Stimulated activated CD8-positive, alpha-beta memory T cell treated with anti-CD3 and anti-CD28 coated beads, Interleukin-12 subunit alpha, Interleukin-12 subunit beta, amount 100 ng/mL, for 4 hours (primary cell): Measurements from ENCODE around the gene ARHGAP33.

Source experiments
- DNase-seq: peaks from one replicate; pipeline ENCODE4 v3.0.0-alpha.2; 2020; ENCODE audit warnings: low read depth

ARHGAP33 gene

GRCh38 chr19:35775298-35776101, at the start of gene ARHGAP33:
ARHGAP33 (plus strand) TSS chr19:35775564; CDS start chr19:35775659, 95 bp downstream.
- DNase-seq: peak; percentile 95

- DNase-seq: no peak
Observed at GRCh38 chr19:35727053-35727955, 48.1 kb upstream of the ARHGAP33 start.

- no peak for DNase-seq
Observed at GRCh38 chr19:35727956-35728706, 47.2 kb upstream of the ARHGAP33 start.

- DNase-seq: no peak
Observed at GRCh38 chr19:35729021-35729420, 46.3 kb upstream of the ARHGAP33 start.

- DNase-seq: no peak
Observed at GRCh38 chr19:35729763-35730162, 45.6 kb upstream of the ARHGAP33 start.

- no peak for DNase-seq
Observed at GRCh38 chr19:35730326-35730725, 45.0 kb upstream of the ARHGAP33 start.

- no peak for DNase-seq
Observed at GRCh38 chr19:35731353-35731752, 44.0 kb upstream of the ARHGAP33 start.

GRCh38 chr19:35731779-35732405, 43.5 kb upstream of the ARHGAP33 start:
- DNase-seq: no peak

GRCh38 chr19:35732540-35733179, 42.7 kb upstream of the ARHGAP33 start:
- no peak for DNase-seq

- no peak for DNase-seq
Observed at GRCh38 chr19:35733180-35734125, 41.9 kb upstream of the ARHGAP33 start.

GRCh38 chr19:35734273-35734672, 41.1 kb upstream of the ARHGAP33 start:
- no peak for DNase-seq

- DNase-seq: no peak
Observed at GRCh38 chr19:35734889-35735288, 40.5 kb upstream of the ARHGAP33 start.

GRCh38 chr19:35736913-35737886, 38.2 kb upstream of the ARHGAP33 start:
- no peak for DNase-seq

GRCh38 chr19:35738021-35738886, 37.1 kb upstream of the ARHGAP33 start:
- DNase-seq: no peak

- no peak for DNase-seq
Observed at GRCh38 chr19:35738887-35739229, 36.5 kb upstream of the ARHGAP33 start.

- no peak for DNase-seq
Observed at GRCh38 chr19:35739275-35740107, 35.9 kb upstream of the ARHGAP33 start.

- DNase-seq: no peak
Observed at GRCh38 chr19:35740108-35740422, 35.3 kb upstream of the ARHGAP33 start.
